Right lobe of liver (tissue), 4 donors: ENCODE data around the gene HTR4.

Experiments used
- POLR2A ChIP-seq: fragments of 450-650 bp; IDR thresholded peaks from one replicate; pipeline ENCODE4 v1.6.1; 2017; ENCODE audit warnings: antibody characterized with exemption, mild to moderate bottlenecking
- TF ChIP-seq, protein P1 (sequence below), 4 donors: fragments of 200-600 bp in 3 of 4; fragments of 450-650 bp in 1 of 4; IDR thresholded peaks; one replicate each; pipeline versions ENCODE4 v1.5.1 to v1.8.0; 2016 to 2022; ENCODE audit warnings: antibody characterized with exemption in 4 of 4, mild to moderate bottlenecking in 2 of 4
- donor health status: DM: no; HTN: no; CAD: no.
- donor health status: DM: no; HTN: no; CAD: no.
- donor health status: DM: no; HTN: yes; CAD: no.

DNA sequence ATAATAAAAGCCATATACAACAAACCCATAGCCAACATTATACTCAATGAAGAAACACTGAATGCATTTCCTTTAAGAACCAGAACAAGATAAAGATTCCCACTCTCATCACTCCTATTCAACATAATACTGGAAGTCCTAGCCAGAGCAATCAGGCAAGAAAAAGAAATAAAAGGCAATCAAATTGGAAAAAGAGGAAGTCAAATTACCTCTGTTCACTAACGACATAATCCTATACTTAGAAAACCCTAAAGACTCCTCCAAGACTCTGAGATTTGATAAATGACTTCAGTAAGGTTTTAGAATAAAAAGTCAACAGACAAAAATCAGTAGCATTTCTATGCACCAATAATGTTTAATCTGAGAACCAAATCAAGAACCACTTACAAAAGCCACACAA is 36.6 kb upstream of the HTR4 start:
- TF ChIP-seq, protein P1, sequence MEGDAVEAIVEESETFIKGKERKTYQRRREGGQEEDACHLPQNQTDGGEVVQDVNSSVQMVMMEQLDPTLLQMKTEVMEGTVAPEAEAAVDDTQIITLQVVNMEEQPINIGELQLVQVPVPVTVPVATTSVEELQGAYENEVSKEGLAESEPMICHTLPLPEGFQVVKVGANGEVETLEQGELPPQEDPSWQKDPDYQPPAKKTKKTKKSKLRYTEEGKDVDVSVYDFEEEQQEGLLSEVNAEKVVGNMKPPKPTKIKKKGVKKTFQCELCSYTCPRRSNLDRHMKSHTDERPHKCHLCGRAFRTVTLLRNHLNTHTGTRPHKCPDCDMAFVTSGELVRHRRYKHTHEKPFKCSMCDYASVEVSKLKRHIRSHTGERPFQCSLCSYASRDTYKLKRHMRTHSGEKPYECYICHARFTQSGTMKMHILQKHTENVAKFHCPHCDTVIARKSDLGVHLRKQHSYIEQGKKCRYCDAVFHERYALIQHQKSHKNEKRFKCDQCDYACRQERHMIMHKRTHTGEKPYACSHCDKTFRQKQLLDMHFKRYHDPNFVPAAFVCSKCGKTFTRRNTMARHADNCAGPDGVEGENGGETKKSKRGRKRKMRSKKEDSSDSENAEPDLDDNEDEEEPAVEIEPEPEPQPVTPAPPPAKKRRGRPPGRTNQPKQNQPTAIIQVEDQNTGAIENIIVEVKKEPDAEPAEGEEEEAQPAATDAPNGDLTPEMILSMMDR (IDR thresholded peaks at IDR 0.05), result no peak
- no peak for TF ChIP-seq POLR2A
